SU-DHL-6 (cell line): ENCODE results near the gene ASPRV1.

Source experiments
- EZH2phosphoT487 ChIP-seq: fragments of 200-600 bp; sonication (generic), shearing (Covaris generic); conservative IDR thresholded peaks from 2 replicates; pipeline ENCODE4 v1.6.1; 2018; ENCODE audit warnings: mild to moderate bottlenecking, antibody characterized with exemption, low read length, moderate library complexity, mixed read lengths
- TF ChIP-seq, protein P1 (sequence below): fragments of 200-600 bp; sonication (generic); IDR thresholded peaks from one replicate; pipeline ENCODE4 v1.5.1; 2017; ENCODE audit warnings: antibody characterized with exemption, mild to moderate bottlenecking, low read length, moderate library complexity; ENCODE audit not compliant: insufficient read depth, poor library complexity, severe bottlenecking

DNA sequence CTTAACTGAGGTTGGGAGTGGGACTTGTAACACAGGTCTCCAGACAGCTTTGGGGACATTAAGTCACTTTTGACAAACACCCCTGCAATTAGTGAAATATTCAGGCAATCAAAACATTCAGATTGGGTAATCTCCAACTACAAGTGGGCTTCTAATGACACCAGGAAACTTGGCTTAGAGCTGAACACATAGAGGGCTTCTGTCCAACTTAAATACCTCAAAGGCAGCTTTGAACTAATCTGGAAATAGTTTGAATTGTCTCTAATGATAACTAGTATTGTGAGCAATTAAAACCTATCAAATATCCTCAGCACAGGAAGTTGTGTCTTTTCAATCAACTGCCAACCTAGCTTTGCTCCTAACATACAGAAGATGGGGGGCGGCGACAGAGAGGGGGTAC is 5.1 kb upstream of the ASPRV1 start:
- TF ChIP-seq EZH2phosphoT487 = no peak
- TF ChIP-seq, protein P1, sequence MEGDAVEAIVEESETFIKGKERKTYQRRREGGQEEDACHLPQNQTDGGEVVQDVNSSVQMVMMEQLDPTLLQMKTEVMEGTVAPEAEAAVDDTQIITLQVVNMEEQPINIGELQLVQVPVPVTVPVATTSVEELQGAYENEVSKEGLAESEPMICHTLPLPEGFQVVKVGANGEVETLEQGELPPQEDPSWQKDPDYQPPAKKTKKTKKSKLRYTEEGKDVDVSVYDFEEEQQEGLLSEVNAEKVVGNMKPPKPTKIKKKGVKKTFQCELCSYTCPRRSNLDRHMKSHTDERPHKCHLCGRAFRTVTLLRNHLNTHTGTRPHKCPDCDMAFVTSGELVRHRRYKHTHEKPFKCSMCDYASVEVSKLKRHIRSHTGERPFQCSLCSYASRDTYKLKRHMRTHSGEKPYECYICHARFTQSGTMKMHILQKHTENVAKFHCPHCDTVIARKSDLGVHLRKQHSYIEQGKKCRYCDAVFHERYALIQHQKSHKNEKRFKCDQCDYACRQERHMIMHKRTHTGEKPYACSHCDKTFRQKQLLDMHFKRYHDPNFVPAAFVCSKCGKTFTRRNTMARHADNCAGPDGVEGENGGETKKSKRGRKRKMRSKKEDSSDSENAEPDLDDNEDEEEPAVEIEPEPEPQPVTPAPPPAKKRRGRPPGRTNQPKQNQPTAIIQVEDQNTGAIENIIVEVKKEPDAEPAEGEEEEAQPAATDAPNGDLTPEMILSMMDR = no peak
